H1 (cell line): ENCODE measurements around the gene ZNF423. TPM values are rescaled to one million over a fixed set of nuclear protein-coding genes. Genes with fewer than 3 reads are reported as not detected.
A peak's percentile ranks its signal among the peaks of the same experiment; 100 is the strongest.

Experiments
- CTCF ChIA-PET: fragments of 300-600 bp; sonication (Branson Sonifier 250); formaldehyde crosslinking; loops from one replicate; lab custom pipeline; 2021; ENCODE audit not compliant: partially characterized antibody; lab: Charles Lee
- POLR2A ChIA-PET: fragments of 300-600 bp; sonication (Branson Sonifier 250); formaldehyde crosslinking; loops from one replicate; lab custom pipeline; 2021; ENCODE audit warnings: inconsistent platforms; ENCODE audit not compliant: partially characterized antibody; lab: Charles Lee
- DNase-seq, 2 experiments: peaks; one replicate each; pipeline versions ENCODE4 v3.0.0 to v3.0.0-alpha.2; 2010 to 2022; ENCODE audit warnings: low spot score in 2 of 2, low read depth in 1 of 2, mixed read lengths in 1 of 2
- FAIRE-seq: peaks from 2 replicates; lab custom pipeline; 2011; peaks lifted over from hg19 to GRCh38; lab: Jason Lieb, UNC
- H2AFZ ChIP-seq: 2 replicates; pipeline ENCODE4 v1.8.1; 2012; ENCODE audit warnings: low read length, inconsistent platforms
- H2AK5ac ChIP-seq: 2 replicates; pipeline ENCODE4 v1.6.1; 2013; ENCODE audit warnings: low read depth, low read length
- H2BK120ac ChIP-seq: replicated peaks from 2 replicates; pipeline ENCODE3; 2013; ENCODE audit warnings: low read depth, low read length, inconsistent platforms
- H2BK12ac ChIP-seq: 2 replicates; pipeline ENCODE4 v1.6.1; 2013; ENCODE audit warnings: low read depth, low read length
- H2BK15ac ChIP-seq: 2 replicates; pipeline ENCODE4 v1.6.1; 2013; ENCODE audit warnings: low read length
- H2BK20ac ChIP-seq: 2 replicates; pipeline ENCODE4 v1.6.1; 2013; ENCODE audit warnings: low read length
- H2BK5ac ChIP-seq: 2 replicates; pipeline ENCODE4 v1.6.1; 2013; ENCODE audit warnings: low read depth, low read length
- H3K14ac ChIP-seq: 2 replicates; pipeline ENCODE4 v1.6.1; 2013; ENCODE audit warnings: inconsistent platforms; ENCODE audit not compliant: insufficient read length
- H3K18ac ChIP-seq: 2 replicates; pipeline ENCODE4 v1.6.1; 2013; ENCODE audit warnings: low read length; ENCODE audit errors: extremely low read depth
- H3K23ac ChIP-seq: 2 replicates; pipeline ENCODE4 v1.6.1; 2013; ENCODE audit warnings: inconsistent platforms; ENCODE audit not compliant: insufficient read length
- H3K23me2 ChIP-seq: 2 replicates; pipeline ENCODE4 v1.6.1; 2013; ENCODE audit warnings: low read depth, low read length
- H3K27ac ChIP-seq: 2 replicates; pipeline ENCODE4 v1.6.1; 2011; ENCODE audit warnings: low read depth, low read length, inconsistent platforms
- H3K27me3 ChIP-seq, 4 experiments: replicated peaks in 1 of 4; 1 replicate in 1 of 4; 2 replicates in 3 of 4; pipeline versions ENCODE4 v1.6.1 to v1.8.1; 2011 to 2013; ENCODE audit warnings: low read length in 3 of 4, mild to moderate bottlenecking in 3 of 4, inconsistent platforms in 2 of 4, mixed read lengths in 2 of 4, moderate library complexity in 1 of 4; ENCODE audit not compliant: control insufficient read depth in 3 of 4, insufficient read depth in 3 of 4; ENCODE audit errors: extremely low read depth in 1 of 4
- H3K36me3 ChIP-seq, 4 experiments: 2 replicates each; pipeline versions ENCODE4 v1.6.1 to v1.8.1; 2011 to 2013; ENCODE audit warnings: mild to moderate bottlenecking in 4 of 4, low read length in 3 of 4, moderate library complexity in 2 of 4, control low read depth in 1 of 4, inconsistent platforms in 1 of 4; ENCODE audit not compliant: insufficient read depth in 4 of 4, control insufficient read depth in 2 of 4
- H3K4ac ChIP-seq: replicated peaks from 2 replicates; pipeline ENCODE3; 2013; ENCODE audit warnings: low read length, low read depth, mixed read lengths, inconsistent platforms; ENCODE audit not compliant: insufficient read length
- H3K4me1 ChIP-seq, 4 experiments: replicated peaks in 1 of 4; 1 replicate in 1 of 4; 2 replicates in 3 of 4; pipeline versions ENCODE4 v1.6.1 to v1.8.1; 2011 to 2013; ENCODE audit warnings: low read length in 3 of 4, inconsistent platforms in 2 of 4, mixed read lengths in 1 of 4; ENCODE audit not compliant: insufficient read depth in 4 of 4, control insufficient read depth in 3 of 4
- H3K4me2 ChIP-seq, 2 experiments: 2 replicates each; pipeline versions ENCODE4 v1.6.1 to v1.8.1; 2011 to 2013; ENCODE audit warnings: low read depth in 2 of 2, low read length in 2 of 2, control low read depth in 1 of 2, inconsistent platforms in 1 of 2, mild to moderate bottlenecking in 1 of 2; ENCODE audit not compliant: insufficient read depth in 1 of 2
- H3K4me3 ChIP-seq, 4 experiments: fragments of 200-600, 300-600 bp in 1 of 4; sonication (generic), shearing (Covaris generic), sonication (Bioruptor Twin) in 1 of 4; 2 replicates each; pipeline versions ENCODE4 v1.5.1 to v1.8.1; 2011 to 2016; ENCODE audit warnings: low read length in 4 of 4, low read depth in 3 of 4, control low read depth in 2 of 4, inconsistent platforms in 2 of 4, mild to moderate bottlenecking in 2 of 4, mixed read lengths in 1 of 4, moderate library complexity in 1 of 4; ENCODE audit not compliant: insufficient read depth in 2 of 4; ENCODE audit errors: extremely low read depth in 1 of 4
- H3K56ac ChIP-seq: replicated peaks from 2 replicates; pipeline ENCODE3; 2013; ENCODE audit warnings: low read depth, mild to moderate bottlenecking, mixed read lengths, low read length, inconsistent platforms; ENCODE audit not compliant: insufficient read length
- H3K79me1 ChIP-seq: 2 replicates; pipeline ENCODE4 v1.6.1; 2013; ENCODE audit warnings: low read depth, low read length, control low read depth
- H3K79me2 ChIP-seq, 2 experiments: 2 replicates each; pipeline versions ENCODE4 v1.6.1 to v1.8.1; 2012 to 2013; ENCODE audit warnings: low read length in 2 of 2, mild to moderate bottlenecking in 2 of 2, inconsistent platforms in 1 of 2; ENCODE audit not compliant: insufficient read depth in 2 of 2, control insufficient read depth in 1 of 2
- H3K9ac ChIP-seq, 4 experiments: replicated peaks in 1 of 4; 1 replicate in 1 of 4; 2 replicates in 3 of 4; pipeline versions ENCODE4 v1.6.1 to v1.8.1; 2011 to 2013; ENCODE audit warnings: low read depth in 3 of 4, low read length in 3 of 4, control low read depth in 2 of 4, mild to moderate bottlenecking in 2 of 4, moderate library complexity in 2 of 4, inconsistent platforms in 1 of 4; ENCODE audit errors: extremely low read depth in 1 of 4
- H3K9me3 ChIP-seq, 2 experiments: 2 replicates each; pipeline versions ENCODE4 v1.6.1 to v1.8.1; 2012 to 2013; ENCODE audit warnings: mild to moderate bottlenecking in 2 of 2, moderate library complexity in 2 of 2, control low read depth in 1 of 2, inconsistent platforms in 1 of 2, low read depth in 1 of 2, low read length in 1 of 2, mixed read lengths in 1 of 2; ENCODE audit not compliant: insufficient read depth in 2 of 2
- H4K20me1 ChIP-seq, 2 experiments: replicated peaks in 1 of 2; 2 replicates each; pipeline versions ENCODE3 to v1.8.1; 2011 to 2013; ENCODE audit warnings: inconsistent platforms in 2 of 2, low read length in 2 of 2, mild to moderate bottlenecking in 1 of 2; ENCODE audit not compliant: insufficient read depth in 2 of 2, control insufficient read depth in 1 of 2
- H4K5ac ChIP-seq: 2 replicates; pipeline ENCODE4 v1.6.1; 2013; ENCODE audit warnings: low read length, low read depth, mixed read lengths, inconsistent platforms; ENCODE audit not compliant: insufficient read length
- H4K8ac ChIP-seq: 2 replicates; pipeline ENCODE4 v1.8.0; 2013; ENCODE audit warnings: mild to moderate bottlenecking, moderate library complexity, low read length, inconsistent platforms; ENCODE audit not compliant: insufficient read depth; ENCODE audit errors: extremely low read depth
- H4K91ac ChIP-seq: replicated peaks from 2 replicates; pipeline ENCODE3; 2013; ENCODE audit warnings: low read length, mixed read lengths, inconsistent platforms; ENCODE audit not compliant: insufficient read length
- CBX5 ChIP-seq: fragments of 300-800, 300-1000 bp; sonication (generic); IDR thresholded peaks from 2 replicates; pipeline ENCODE4 v1.7.1; 2016; ENCODE audit warnings: antibody characterized with exemption, low read length, low read depth
- CBX8 ChIP-seq: fragments of 300-800, 300-1000 bp; sonication (generic); IDR thresholded peaks from 2 replicates; pipeline ENCODE4 v1.7.1; 2016; ENCODE audit warnings: low read depth, low read length, borderline replicate concordance
- CHD2 ChIP-seq: IDR thresholded peaks from 2 replicates; pipeline ENCODE4 v1.6.1; 2012; ENCODE audit warnings: low read length, improper control_type of control experiment
- E2F6 ChIP-seq: IDR thresholded peaks from 2 replicates; pipeline ENCODE4 v1.6.1; 2012; ENCODE audit warnings: inconsistent platforms
- KDM4A ChIP-seq: IDR thresholded peaks from one replicate; pipeline ENCODE4 v1.7.1; 2012; ENCODE audit warnings: low read depth, mild to moderate bottlenecking, moderate library complexity, low read length, inconsistent platforms; ENCODE audit not compliant: severe bottlenecking
- MAX ChIP-seq: IDR thresholded peaks from 2 replicates; pipeline ENCODE4 v1.6.1; 2012; ENCODE audit warnings: inconsistent platforms
- NANOG ChIP-seq: IDR thresholded peaks from 2 replicates; pipeline ENCODE4 v1.6.1; 2011; ENCODE audit warnings: low read length, low read depth, mild to moderate bottlenecking, inconsistent platforms; ENCODE audit not compliant: insufficient read depth, poor library complexity, severe bottlenecking
- PHF8 ChIP-seq: fragments of 200-600 bp; sonication (generic); conservative IDR thresholded peaks from 2 replicates; pipeline ENCODE4 v1.7.1; 2012; ENCODE audit warnings: low read depth, mild to moderate bottlenecking, inconsistent platforms, low read length, moderate library complexity
- POLR2A ChIP-seq, 2 experiments: IDR thresholded peaks; 1 replicate in 1 of 2; 2 replicates in 1 of 2; pipeline ENCODE4 v1.6.1; 2011; ENCODE audit warnings: low read depth in 2 of 2, low read length in 2 of 2, mild to moderate bottlenecking in 2 of 2; ENCODE audit errors: control extremely low read depth in 1 of 2
- SIRT6 ChIP-seq: IDR thresholded peaks from one replicate; pipeline ENCODE4 v1.7.1; 2012; ENCODE audit warnings: low read length, inconsistent platforms
- SP4 ChIP-seq: IDR thresholded peaks from 2 replicates; pipeline ENCODE4 v1.6.1; 2012; ENCODE audit warnings: low read length, inconsistent platforms
- YY1 ChIP-seq: IDR thresholded peaks from 2 replicates; pipeline ENCODE4 v1.6.1; 2011; ENCODE audit warnings: low read depth, mild to moderate bottlenecking, low read length
- WGBS, 2 experiments: shearing (Covaris generic) in 1 of 2; methylation state at CpG; one replicate each; pipeline versions ENCODE4 v1.1.6 to v1.1.7; 2013 to 2015; ENCODE audit warnings: low lambda C conversion rate in 2 of 2, mixed read lengths in 2 of 2, inconsistent platforms in 1 of 2, low coverage in 1 of 2, missing lambda C conversion rate in 1 of 2; ENCODE audit not compliant: insufficient replicate concordance in 2 of 2, insufficient coverage in 1 of 2, insufficient read length in 1 of 2; ENCODE audit errors: extremely low coverage in 1 of 2, missing lambda C conversion rate in 1 of 2; 5-methylcytosine and 5-hydroxymethylcytosine counted together
- polyA plus RNA-seq, 7 experiments: library from polyadenylated mRNA; depleted of rRNA in 3 of 7; stranded (reverse) in 5 of 7; unstranded in 2 of 7; fragments of >200 nt in 5 of 7; fragments of 200-250 nt in 2 of 7; gene quantifications; 1 replicate in 5 of 7; 2 replicates in 1 of 7; 4 replicates in 1 of 7; pipeline versions ENCODE4 v1.2.1 to v1.2.3, GENCODE V29; 2011 to 2013; ENCODE audit warnings: missing spikeins in 2 of 7, mixed read lengths in 2 of 7
- total RNA-seq: library from RNA; stranded (reverse); fragmentation: NEBNext Ultra II Directional; extraction: Animal tissue kit (Norgen Biotek cat#: 25700); gene quantifications from 2 replicates; pipeline ENCODE4 v1.2.1, GENCODE V29; 2021

The ZNF423 gene
- total and polyA plus RNA-seq, 2 of the 8 experiments (the other 6 are each of a cell fraction or from before 2014, with no cell fraction given), result 38.2 to 52.3 TPM

- no peaks in the 10 kb centered on the region; the same call in 1 of the 2 replicates for H3K79me1 ChIP-seq
- no peak overlapping the region for H3K9ac ChIP-seq
- H3K4me1 ChIP-seq, result peaks cover 4 to 39% (median 15%) of the 10 kb centered on the region in 4 experiments
- H3K14ac ChIP-seq, result no peak overlapping the region
- no peak overlapping the region for H2BK20ac ChIP-seq
- peak overlapping the region; percentile 20 for H4K91ac ChIP-seq
- no peak overlapping the region for H2AFZ ChIP-seq
- ChIA-PET CTCF (interaction anchor here (0.6 to 5.5 kb wide), 11 partner anchors 10 to 368 kb away, joined by 3 to 46 read pairs (median 4); no protein-coding TSS in a partner anchor), POLR2A (interaction anchor here (1.1 to 1.6 kb wide), 3 partner anchors 10 to 14 kb away, joined by 3 to 4 read pairs (median 3); no protein-coding TSS in a partner anchor)
- H3K36me3 ChIP-seq, result no peaks in the 10 kb centered on the region
- H2AK5ac ChIP-seq, result peak overlapping the region; percentile 71; the same call in 1 of the 2 replicates
- peaks cover 0 to 12% of the 10 kb centered on the region in 2 experiments; a peak in 1 of 4 replicates for H3K79me2 ChIP-seq
- no peak overlapping the region for H3K23ac ChIP-seq
- H3K56ac ChIP-seq, result no peak overlapping the region
- H3K4me3 ChIP-seq, result peak overlapping the region in 1 of 4 experiments; percentile 35; a peak in 1 of 8 replicates
- peak overlapping the region; percentile 30; the same call in 1 of the 2 replicates for H3K27ac ChIP-seq
- H2BK120ac ChIP-seq, result peak overlapping the region; percentile 63
- H2BK15ac ChIP-seq, result peak overlapping the region; percentile 98
- H3K18ac ChIP-seq, result peak overlapping the region; percentile 36; the same call in 1 of the 2 replicates
- no peak overlapping the region for H4K8ac ChIP-seq
- H3K4me2 ChIP-seq, result peak overlapping the region; percentile 33 to 40; a peak in 2 of 4 replicates
- no peaks in the 10 kb centered on the region for H3K9me3 ChIP-seq
- peak overlapping the region; percentile 49; the same call in 1 of the 2 replicates for H2BK5ac ChIP-seq
- no peaks in the 10 kb centered on the region for H4K20me1 ChIP-seq
- H2BK12ac ChIP-seq, result peak overlapping the region; percentile 96
- peaks cover 2% of the 10 kb centered on the region; the same call in 1 of the 2 replicates for H3K23me2 ChIP-seq
- no peaks in the 10 kb centered on the region for H3K27me3 ChIP-seq
- DNase-seq (peak in 1 of 2 experiments; percentile 26), FAIRE-seq (no peak)
- peak overlapping the region; percentile 23 for H3K4ac ChIP-seq
- WGBS, 2 experiments, result 89% methylated on average over 15 of the region's 15 CpGs; no CpG with 5 or more reads in 1 of the 2 experiments
- H4K5ac ChIP-seq, result no peak overlapping the region
- no peak for TF ChIP-seq SP4
- no peak for TF ChIP-seq PHF8
- no peak for TF ChIP-seq CHD2
- no peak for TF ChIP-seq CBX5
- no peak for TF ChIP-seq SIRT6
- TF ChIP-seq E2F6, result no peak
- no peak for TF ChIP-seq CBX8
- no peak for TF ChIP-seq NANOG
- no peak for TF ChIP-seq KDM4A
- TF ChIP-seq YY1, result no peak
- no peak for TF ChIP-seq POLR2A (IDR thresholded peaks at IDR 0.05; ENCODE audit: control extremely low read depth in 1 of 2, low read depth in 2 of 2, low read length in 2 of 2)
- no peak for TF ChIP-seq MAX
These were observed 266.3 kb downstream of the ZNF423 start for GRCh38 chr16:49589544-49590031.
